Neural cell (in vitro differentiated cells): Measurements from ENCODE around the gene TMEM255B. TPM values are rescaled to one million over a fixed set of nuclear protein-coding genes. Genes with fewer than 3 reads are reported as not detected.

ENCODE experiments used
- H2AFZ ChIP-seq: fragments of 200-600, 300-800 bp; sonication (generic), shearing (Covaris generic); 2 replicates; pipeline ENCODE4 v1.6.0; 2014; ENCODE audit warnings: low read depth, mild to moderate bottlenecking, antibody characterized with exemption, low read length, moderate library complexity
- H3F3A ChIP-seq: fragments of 200-600 bp; shearing (Covaris generic); 2 replicates; pipeline ENCODE4 v1.6.1; 2016; ENCODE audit warnings: mild to moderate bottlenecking, moderate library complexity, mixed read lengths, antibody characterized with exemption, low read length; ENCODE audit not compliant: insufficient read depth, poor library complexity, severe bottlenecking
- H3K27ac ChIP-seq: fragments of 200-600, 300-800 bp; sonication (generic), shearing (Covaris generic); 2 replicates; pipeline ENCODE4 v1.5.1; 2014; ENCODE audit warnings: mild to moderate bottlenecking, low read length, moderate library complexity
- H3K27me3 ChIP-seq: fragments of 300-800, 200-600 bp; sonication (generic), shearing (Covaris generic); 2 replicates; pipeline ENCODE4 v1.6.0; 2014; ENCODE audit warnings: mild to moderate bottlenecking, low read depth, low read length, moderate library complexity; ENCODE audit not compliant: insufficient read depth
- H3K36me3 ChIP-seq: fragments of 300-800, 200-600 bp; sonication (generic), shearing (Covaris generic); 2 replicates; pipeline ENCODE4 v1.5.1; 2014; ENCODE audit warnings: mild to moderate bottlenecking, antibody characterized with exemption, low read length, moderate library complexity; ENCODE audit not compliant: insufficient read depth
- H3K4me2 ChIP-seq: fragments of 300-800, 200-600 bp; sonication (generic), shearing (Covaris generic); 2 replicates; pipeline ENCODE4 v1.6.0; 2014; ENCODE audit warnings: mild to moderate bottlenecking, low read length
- H3K4me3 ChIP-seq: fragments of 300-800, 200-600 bp; sonication (generic), shearing (Covaris generic); 2 replicates; pipeline ENCODE4 v1.5.1; 2014; ENCODE audit warnings: mild to moderate bottlenecking, low read length, moderate library complexity
- H3K79me2 ChIP-seq: fragments of 200-600 bp; shearing (Covaris generic); replicated peaks from 2 replicates; pipeline ENCODE4 v1.6.0; 2014; ENCODE audit warnings: mild to moderate bottlenecking, low read length, moderate library complexity; ENCODE audit not compliant: insufficient read depth
- H3K9ac ChIP-seq: fragments of 300-800, 200-600 bp; sonication (generic), shearing (Covaris generic); 2 replicates; pipeline ENCODE4 v1.6.1; 2016; ENCODE audit warnings: mild to moderate bottlenecking, low read length, mixed read lengths
- H3K9me2 ChIP-seq: fragments of 200-600 bp; shearing (Covaris generic); 2 replicates; pipeline ENCODE4 v1.6.1; 2016; ENCODE audit warnings: mild to moderate bottlenecking, low read length, mixed read lengths; ENCODE audit not compliant: insufficient read depth
- H3K9me3 ChIP-seq: fragments of 200-600, 300-800 bp; sonication (generic), shearing (Covaris generic); 2 replicates; pipeline ENCODE4 v1.6.1; 2016; ENCODE audit warnings: mild to moderate bottlenecking, mixed run types, low read length, moderate library complexity, mixed read lengths
- H4K20me1 ChIP-seq: fragments of 200-600 bp; shearing (Covaris generic); 2 replicates; pipeline ENCODE4 v1.6.1; 2016; ENCODE audit warnings: mild to moderate bottlenecking, mixed run types; ENCODE audit not compliant: insufficient read depth
- EP300 ChIP-seq: fragments of 450-650 bp; conservative IDR thresholded peaks from 2 replicates; pipeline ENCODE4 v1.6.1; 2014; ENCODE audit warnings: antibody characterized with exemption, mild to moderate bottlenecking, moderate library complexity; ENCODE audit not compliant: poor library complexity, severe bottlenecking
- EZH2 ChIP-seq: fragments of 200-600, 300-800 bp; shearing (Covaris generic), sonication (generic); IDR thresholded peaks from 2 replicates; pipeline ENCODE4 v1.6.1; 2014; ENCODE audit warnings: antibody characterized with exemption, low read length, borderline replicate concordance, mild to moderate bottlenecking; ENCODE audit not compliant: insufficient read depth, poor library complexity, severe bottlenecking
- MXI1 ChIP-seq: fragments of 450-650 bp; conservative IDR thresholded peaks from 2 replicates; pipeline ENCODE4 v1.6.1; 2014; ENCODE audit warnings: antibody characterized with exemption, mild to moderate bottlenecking; ENCODE audit not compliant: poor library complexity, severe bottlenecking
- POLR2AphosphoS5 ChIP-seq: IDR thresholded peaks from 2 replicates; pipeline ENCODE4 v1.6.1; 2012
- RAD21 ChIP-seq: fragments of 450-650 bp; conservative IDR thresholded peaks from 2 replicates; pipeline ENCODE4 v1.6.1; 2014; ENCODE audit warnings: antibody characterized with exemption, mild to moderate bottlenecking, moderate library complexity
- SMC3 ChIP-seq: fragments of 450-650 bp; conservative IDR thresholded peaks from 2 replicates; pipeline ENCODE4 v1.6.1; 2014; ENCODE audit warnings: antibody characterized with exemption, mild to moderate bottlenecking, moderate library complexity; ENCODE audit not compliant: poor library complexity
- TAF1 ChIP-seq: IDR thresholded peaks from 2 replicates; pipeline ENCODE4 v1.6.1; 2012; ENCODE audit warnings: low read depth
- polyA plus RNA-seq: library from polyadenylated mRNA; depleted of rRNA; stranded (reverse); fragments of >200 nt; gene quantifications from 2 replicates; pipeline ENCODE4 v1.2.3, GENCODE V29; 2014
- TF ChIP-seq, protein P1 (sequence below): fragments of 450-650 bp; IDR thresholded peaks from 2 replicates; pipeline ENCODE4 v1.5.1; 2014; ENCODE audit warnings: antibody characterized with exemption, mild to moderate bottlenecking, moderate library complexity; ENCODE audit not compliant: poor library complexity, severe bottlenecking
- TF ChIP-seq, protein P2 (sequence below): IDR thresholded peaks from 2 replicates; pipeline ENCODE4 v1.6.1; 2012; ENCODE audit warnings: borderline replicate concordance

TMEM255B gene
- polyA plus RNA-seq, 1 donor from 2014 or later, result not detected

DNA sequence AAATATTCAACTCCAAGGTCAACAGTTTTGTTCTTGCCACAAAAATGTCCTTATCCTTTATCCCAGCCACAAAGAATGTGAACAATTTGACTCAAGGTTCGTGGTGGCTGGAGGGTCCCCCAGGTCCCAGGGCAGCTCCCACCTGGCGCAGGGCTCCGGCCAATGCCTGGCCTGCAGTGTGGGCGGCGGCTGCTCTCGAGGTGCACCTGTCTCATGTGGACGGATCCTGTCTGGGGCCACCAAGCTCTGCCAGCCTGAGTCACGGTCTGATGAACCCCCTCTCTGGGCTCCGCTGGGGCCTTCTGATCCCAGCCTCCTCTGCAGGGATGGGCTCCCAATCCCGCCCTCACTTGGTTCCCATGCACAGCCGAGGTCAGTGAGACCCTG lies 55.4 kb downstream of the TMEM255B start:
- H3K27ac ChIP-seq, result no peak overlapping the region

DNA sequence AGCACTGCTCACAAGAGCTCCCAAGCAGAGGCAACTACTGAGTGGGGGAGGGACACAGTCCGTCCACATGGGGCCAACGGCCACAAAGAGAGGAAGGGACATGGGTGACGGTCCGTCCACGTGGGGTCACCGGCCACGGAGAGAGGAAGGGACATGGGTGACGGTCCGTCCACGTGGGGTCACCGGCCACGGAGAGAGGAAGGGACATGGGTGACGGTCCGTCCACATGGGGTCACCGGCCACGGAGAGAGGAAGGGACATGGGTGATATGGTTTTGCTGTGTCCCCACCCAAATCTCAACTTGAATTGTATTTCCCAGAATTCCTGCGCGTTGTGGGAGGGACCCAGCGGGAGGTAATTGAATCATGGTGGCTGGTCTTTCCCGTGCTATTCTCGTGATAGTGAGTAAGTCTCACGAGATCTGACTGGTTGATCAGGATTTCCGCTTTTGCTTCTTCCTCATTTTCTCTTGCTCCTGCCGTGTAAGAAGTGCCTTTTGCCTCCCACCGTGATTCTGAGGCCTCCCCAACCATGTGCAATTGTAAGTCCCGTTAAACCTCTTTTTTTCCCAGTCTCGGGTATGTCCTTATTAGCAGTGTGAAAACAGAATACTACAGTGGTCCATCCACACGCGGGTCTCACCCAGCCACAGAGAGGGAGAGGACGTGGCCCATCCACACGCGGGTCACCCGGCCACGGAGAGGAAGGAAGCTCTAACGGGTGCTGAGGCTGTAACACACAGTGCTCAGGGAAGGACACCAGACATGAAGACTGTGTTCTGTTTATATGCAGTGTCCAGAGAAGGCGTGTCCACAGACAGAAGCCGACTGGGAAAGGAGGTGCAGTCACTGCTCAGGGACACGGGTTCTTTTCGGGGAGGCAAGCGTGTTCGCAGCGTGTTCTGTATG lies 56.4 kb downstream of the TMEM255B start:
- Histone ChIP-seq H3K9me3 (no peaks in the 10 kb centered on the region), H4K20me1 (no peaks in the 10 kb centered on the region), H3K9me2 (no peaks in the 10 kb centered on the region), H3K4me2 (no peak overlapping the region), H3F3A (no peaks in the 10 kb centered on the region), H3K27me3 (no peaks in the 10 kb centered on the region), H3K27ac (no peak overlapping the region), H3K36me3 (no peaks in the 10 kb centered on the region), H2AFZ (no peak overlapping the region), H3K4me3 (no peak overlapping the region), H3K79me2 (no peaks in the 10 kb centered on the region), H3K9ac (no peak overlapping the region)
- TF ChIP-seq, protein P1, sequence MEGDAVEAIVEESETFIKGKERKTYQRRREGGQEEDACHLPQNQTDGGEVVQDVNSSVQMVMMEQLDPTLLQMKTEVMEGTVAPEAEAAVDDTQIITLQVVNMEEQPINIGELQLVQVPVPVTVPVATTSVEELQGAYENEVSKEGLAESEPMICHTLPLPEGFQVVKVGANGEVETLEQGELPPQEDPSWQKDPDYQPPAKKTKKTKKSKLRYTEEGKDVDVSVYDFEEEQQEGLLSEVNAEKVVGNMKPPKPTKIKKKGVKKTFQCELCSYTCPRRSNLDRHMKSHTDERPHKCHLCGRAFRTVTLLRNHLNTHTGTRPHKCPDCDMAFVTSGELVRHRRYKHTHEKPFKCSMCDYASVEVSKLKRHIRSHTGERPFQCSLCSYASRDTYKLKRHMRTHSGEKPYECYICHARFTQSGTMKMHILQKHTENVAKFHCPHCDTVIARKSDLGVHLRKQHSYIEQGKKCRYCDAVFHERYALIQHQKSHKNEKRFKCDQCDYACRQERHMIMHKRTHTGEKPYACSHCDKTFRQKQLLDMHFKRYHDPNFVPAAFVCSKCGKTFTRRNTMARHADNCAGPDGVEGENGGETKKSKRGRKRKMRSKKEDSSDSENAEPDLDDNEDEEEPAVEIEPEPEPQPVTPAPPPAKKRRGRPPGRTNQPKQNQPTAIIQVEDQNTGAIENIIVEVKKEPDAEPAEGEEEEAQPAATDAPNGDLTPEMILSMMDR, result no peak
- TF ChIP-seq RAD21 (no peak), POLR2AphosphoS5 (no peak), TAF1 (no peak), EP300 (no peak), EZH2 (no peak), MXI1 (no peak), SMC3 (no peak)
- TF ChIP-seq, protein P2, sequence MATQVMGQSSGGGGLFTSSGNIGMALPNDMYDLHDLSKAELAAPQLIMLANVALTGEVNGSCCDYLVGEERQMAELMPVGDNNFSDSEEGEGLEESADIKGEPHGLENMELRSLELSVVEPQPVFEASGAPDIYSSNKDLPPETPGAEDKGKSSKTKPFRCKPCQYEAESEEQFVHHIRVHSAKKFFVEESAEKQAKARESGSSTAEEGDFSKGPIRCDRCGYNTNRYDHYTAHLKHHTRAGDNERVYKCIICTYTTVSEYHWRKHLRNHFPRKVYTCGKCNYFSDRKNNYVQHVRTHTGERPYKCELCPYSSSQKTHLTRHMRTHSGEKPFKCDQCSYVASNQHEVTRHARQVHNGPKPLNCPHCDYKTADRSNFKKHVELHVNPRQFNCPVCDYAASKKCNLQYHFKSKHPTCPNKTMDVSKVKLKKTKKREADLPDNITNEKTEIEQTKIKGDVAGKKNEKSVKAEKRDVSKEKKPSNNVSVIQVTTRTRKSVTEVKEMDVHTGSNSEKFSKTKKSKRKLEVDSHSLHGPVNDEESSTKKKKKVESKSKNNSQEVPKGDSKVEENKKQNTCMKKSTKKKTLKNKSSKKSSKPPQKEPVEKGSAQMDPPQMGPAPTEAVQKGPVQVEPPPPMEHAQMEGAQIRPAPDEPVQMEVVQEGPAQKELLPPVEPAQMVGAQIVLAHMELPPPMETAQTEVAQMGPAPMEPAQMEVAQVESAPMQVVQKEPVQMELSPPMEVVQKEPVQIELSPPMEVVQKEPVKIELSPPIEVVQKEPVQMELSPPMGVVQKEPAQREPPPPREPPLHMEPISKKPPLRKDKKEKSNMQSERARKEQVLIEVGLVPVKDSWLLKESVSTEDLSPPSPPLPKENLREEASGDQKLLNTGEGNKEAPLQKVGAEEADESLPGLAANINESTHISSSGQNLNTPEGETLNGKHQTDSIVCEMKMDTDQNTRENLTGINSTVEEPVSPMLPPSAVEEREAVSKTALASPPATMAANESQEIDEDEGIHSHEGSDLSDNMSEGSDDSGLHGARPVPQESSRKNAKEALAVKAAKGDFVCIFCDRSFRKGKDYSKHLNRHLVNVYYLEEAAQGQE, result no peak

More for the DNA sequence above, 55.4 kb downstream of the TMEM255B start:
- H3K79me2 ChIP-seq, result no peaks in the 10 kb centered on the region
- no peaks in the 10 kb centered on the region for H3K9me3 ChIP-seq
- H2AFZ ChIP-seq, result no peak overlapping the region
- TF ChIP-seq, protein P2, result no peak
- TF ChIP-seq MXI1 (no peak), POLR2AphosphoS5 (no peak), SMC3 (no peak), EZH2 (no peak), EP300 (no peak), RAD21 (no peak), TAF1 (no peak)
- TF ChIP-seq, protein P1, result no peak
- H3K4me3 ChIP-seq, result no peak overlapping the region
- no peak overlapping the region for H3K4me2 ChIP-seq
- no peaks in the 10 kb centered on the region for H4K20me1 ChIP-seq
- no peaks in the 10 kb centered on the region for H3F3A ChIP-seq
- H3K27me3 ChIP-seq, result no peaks in the 10 kb centered on the region
- H3K36me3 ChIP-seq, result no peaks in the 10 kb centered on the region
- H3K9ac ChIP-seq, result no peak overlapping the region
- H3K9me2 ChIP-seq, result no peaks in the 10 kb centered on the region
